ENCODE data around the gene SLC37A1. TPM values are rescaled to one million over a fixed set of nuclear protein-coding genes. Genes with fewer than 3 reads are reported as not detected.
A peak's percentile ranks its signal among the peaks of the same experiment; 100 is the strongest.

The SLC37A1 gene
- total RNA-seq, 1 experiment from 2014 or later: 37.7 TPM

DNA sequence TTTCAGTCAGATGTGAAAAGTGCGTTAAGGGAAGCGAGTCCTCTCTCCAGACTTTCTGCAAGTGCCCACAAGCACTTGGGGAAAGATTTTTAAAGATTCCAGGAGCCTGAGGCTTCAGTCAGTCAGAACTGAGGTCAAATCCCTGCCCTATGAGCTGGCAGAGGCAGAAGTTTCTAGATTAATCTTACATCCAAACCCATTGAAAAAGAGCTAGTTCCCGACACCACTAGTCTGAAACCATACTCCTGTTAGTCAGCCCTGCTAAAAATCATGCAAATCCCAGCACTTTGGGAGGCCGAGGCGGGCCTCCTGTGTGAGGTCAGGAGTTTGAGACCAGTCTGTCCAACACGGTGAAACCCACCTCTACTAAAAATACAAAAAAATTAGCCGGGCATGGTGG lies 38.6 kb upstream of the SLC37A1 start:
- Histone ChIP-seq H3K79me2 (ENCODE audit: insufficient read depth, low read length) (no peaks in the 10 kb centered on the region), H2BK15ac (ENCODE audit: low read depth, low read length) (no peak overlapping the region), H2BK20ac (ENCODE audit: low read depth, low read length, poor library complexity, severe bottlenecking) (no peak overlapping the region), H3K27me3 (ENCODE audit: insufficient read depth, low read length) (no peaks in the 10 kb centered on the region), H3K56ac (ENCODE audit: insufficient read length, low read depth, low read length) (no peak overlapping the region), H3K4me2 (ENCODE audit: insufficient read depth, insufficient read length, low read length) (no peak overlapping the region), H3T11ph (ENCODE audit: low read length) (no peak overlapping the region), H3K9me3 (ENCODE audit: control insufficient read depth, low read depth, low read length) (no peaks in the 10 kb centered on the region), H3K4ac (ENCODE audit: low read depth, low read length) (no peak overlapping the region), H2BK5ac (ENCODE audit: insufficient read length, low read length) (no peak overlapping the region), H3K14ac (ENCODE audit: insufficient read depth, low read length) (no peak overlapping the region), H2AK5ac (ENCODE audit: insufficient read length, low read length) (no peak overlapping the region), H3K79me1 (ENCODE audit: insufficient read depth, low read depth, low read length, poor library complexity, severe bottlenecking) (no peaks in the 10 kb centered on the region), H3K9ac (ENCODE audit: extremely low read depth, insufficient read length, low read length) (no peak overlapping the region), H2BK12ac (ENCODE audit: insufficient read length, low read depth, low read length) (no peak overlapping the region), H3K18ac (ENCODE audit: insufficient read length, low read depth, low read length) (no peak overlapping the region), H3K23ac (ENCODE audit: insufficient read length, low read depth, low read length) (no peak overlapping the region), H4K5ac (ENCODE audit: insufficient read length, low read depth, low read length) (no peak overlapping the region), H4K91ac (ENCODE audit: insufficient read length, low read depth, low read length) (no peak overlapping the region), H3K23me2 (ENCODE audit: insufficient read length, low read depth, low read length, poor library complexity, severe bottlenecking) (no peaks in the 10 kb centered on the region), H3K27ac (ENCODE audit: insufficient read length, low read depth, low read length) (no peak overlapping the region), H2AFZ (ENCODE audit: low read length) (no peak overlapping the region), H4K8ac (replicated peaks; ENCODE audit: insufficient read length, low read depth, low read length) (no peak overlapping the region), H4K20me1 (ENCODE audit: control insufficient read depth, insufficient read depth, insufficient read length) (no peaks in the 10 kb centered on the region), H2BK120ac (ENCODE audit: low read depth, low read length, poor library complexity, severe bottlenecking) (no peak overlapping the region), H3K4me1 (ENCODE audit: insufficient read depth, low read length) (peaks cover 7% of the 10 kb centered on the region; the same call in 1 of the 2 replicates)
- Mint-ChIP-seq H3K27me3 (ENCODE audit: low read depth) (peaks cover 12% of the 10 kb centered on the region), H3K36me3 (ENCODE audit: insufficient read depth in 1 of 3, low read depth in 3 of 3) (no peaks in the 10 kb centered on the region), H3K4me3 (no peak overlapping the region), H3K27ac (peak overlapping the region in 1 of 3 experiments; percentile 2; a peak in 1 of 7 replicates), H3K9me3 (no peaks in the 10 kb centered on the region), H3K4me1 (peaks cover 18 to 24% of the 10 kb centered on the region in 2 experiments)
- no CpG with 5 or more reads among the region's 7 CpGs for WGBS (ENCODE audit: extremely low coverage, insufficient read length, low lambda C conversion rate)
- TF ChIP-seq, protein P1, sequence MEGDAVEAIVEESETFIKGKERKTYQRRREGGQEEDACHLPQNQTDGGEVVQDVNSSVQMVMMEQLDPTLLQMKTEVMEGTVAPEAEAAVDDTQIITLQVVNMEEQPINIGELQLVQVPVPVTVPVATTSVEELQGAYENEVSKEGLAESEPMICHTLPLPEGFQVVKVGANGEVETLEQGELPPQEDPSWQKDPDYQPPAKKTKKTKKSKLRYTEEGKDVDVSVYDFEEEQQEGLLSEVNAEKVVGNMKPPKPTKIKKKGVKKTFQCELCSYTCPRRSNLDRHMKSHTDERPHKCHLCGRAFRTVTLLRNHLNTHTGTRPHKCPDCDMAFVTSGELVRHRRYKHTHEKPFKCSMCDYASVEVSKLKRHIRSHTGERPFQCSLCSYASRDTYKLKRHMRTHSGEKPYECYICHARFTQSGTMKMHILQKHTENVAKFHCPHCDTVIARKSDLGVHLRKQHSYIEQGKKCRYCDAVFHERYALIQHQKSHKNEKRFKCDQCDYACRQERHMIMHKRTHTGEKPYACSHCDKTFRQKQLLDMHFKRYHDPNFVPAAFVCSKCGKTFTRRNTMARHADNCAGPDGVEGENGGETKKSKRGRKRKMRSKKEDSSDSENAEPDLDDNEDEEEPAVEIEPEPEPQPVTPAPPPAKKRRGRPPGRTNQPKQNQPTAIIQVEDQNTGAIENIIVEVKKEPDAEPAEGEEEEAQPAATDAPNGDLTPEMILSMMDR (conservative IDR thresholded peaks at IDR 0.05): no peak
- DNase-seq: no peak
